GM10248 (cell line): ENCODE data around the gene SNX9.

Experiments used
- CTCF ChIA-PET: fragments of 300-600 bp; sonication (Branson Sonifier 250); formaldehyde crosslinking; extraction: SDS; loops from one replicate; lab custom pipeline; 2021; ENCODE audit warnings: antibody characterized with exemption; lab: Yijun Ruan, JAX
- POLR2A ChIA-PET: fragments of 350-650 bp; sonication (Branson Sonifier 250); formaldehyde crosslinking; extraction: SDS; loops from one replicate; lab custom pipeline; 2020; ENCODE audit warnings: antibody characterized with exemption; lab: Yijun Ruan, JAX
- DNase-seq: peaks from one replicate; pipeline ENCODE4 v3.0.0; 2012; ENCODE audit errors: extremely low spot score
- TF ChIP-seq, protein P1 (sequence below): IDR thresholded peaks from 2 replicates; pipeline ENCODE4 v1.5.1; 2012; ENCODE audit warnings: mild to moderate bottlenecking, low read depth; ENCODE audit errors: extremely low read depth, missing control alignments, control extremely low read depth

Gene SNX9

DNA sequence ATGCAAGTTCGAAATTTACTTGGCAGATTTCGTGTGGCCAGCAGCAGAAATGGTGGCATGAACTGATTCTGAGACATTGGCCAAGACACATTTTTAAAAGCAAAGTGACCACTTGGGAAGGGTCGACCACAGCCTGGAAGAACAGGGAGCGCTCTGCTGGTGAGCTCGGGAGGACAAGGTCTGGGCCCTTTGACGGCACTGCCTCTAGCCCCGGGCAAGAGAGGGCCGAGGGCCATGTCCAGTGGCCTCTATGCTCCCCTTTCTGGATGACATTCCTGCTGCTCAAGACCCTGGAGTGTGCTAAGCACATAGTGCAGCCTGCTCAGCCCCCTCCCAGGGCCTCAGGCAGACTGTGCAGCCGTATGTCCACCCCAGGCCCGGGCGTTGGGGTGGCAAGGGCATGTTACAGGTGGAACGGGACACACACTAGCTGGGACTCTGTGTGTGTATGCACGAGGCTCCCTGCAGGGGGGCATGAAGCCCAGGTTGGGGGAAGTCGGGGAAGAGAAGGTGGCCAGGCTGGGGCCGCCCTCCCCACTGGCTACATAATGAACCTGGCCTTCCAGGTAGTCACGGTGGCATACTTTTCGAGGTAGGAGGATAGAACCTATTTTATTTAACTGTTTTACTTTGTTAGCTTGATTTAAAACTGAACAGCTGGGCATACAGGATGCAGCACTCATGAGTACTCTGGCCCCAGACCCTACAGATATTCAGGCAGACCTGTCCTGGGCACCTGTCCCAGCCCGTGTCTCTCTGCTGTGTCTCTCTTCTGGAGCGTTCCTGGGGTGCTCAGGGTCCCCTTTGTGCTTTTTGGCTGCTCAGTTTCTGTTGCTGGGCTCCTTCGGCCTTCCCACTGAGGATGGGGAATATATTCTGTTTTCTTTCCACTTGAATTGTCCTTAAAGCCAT is 165.0 kb downstream of the SNX9 start:
- POLR2A ChIA-PET, result no interaction called here
- DNase-seq, result no peak
- CTCF ChIA-PET, result interaction anchor here (1.2 kb wide), 1 partner anchor 15 kb away, joined by 3 read pairs; no protein-coding TSS in a partner anchor
- TF ChIP-seq, protein P1, sequence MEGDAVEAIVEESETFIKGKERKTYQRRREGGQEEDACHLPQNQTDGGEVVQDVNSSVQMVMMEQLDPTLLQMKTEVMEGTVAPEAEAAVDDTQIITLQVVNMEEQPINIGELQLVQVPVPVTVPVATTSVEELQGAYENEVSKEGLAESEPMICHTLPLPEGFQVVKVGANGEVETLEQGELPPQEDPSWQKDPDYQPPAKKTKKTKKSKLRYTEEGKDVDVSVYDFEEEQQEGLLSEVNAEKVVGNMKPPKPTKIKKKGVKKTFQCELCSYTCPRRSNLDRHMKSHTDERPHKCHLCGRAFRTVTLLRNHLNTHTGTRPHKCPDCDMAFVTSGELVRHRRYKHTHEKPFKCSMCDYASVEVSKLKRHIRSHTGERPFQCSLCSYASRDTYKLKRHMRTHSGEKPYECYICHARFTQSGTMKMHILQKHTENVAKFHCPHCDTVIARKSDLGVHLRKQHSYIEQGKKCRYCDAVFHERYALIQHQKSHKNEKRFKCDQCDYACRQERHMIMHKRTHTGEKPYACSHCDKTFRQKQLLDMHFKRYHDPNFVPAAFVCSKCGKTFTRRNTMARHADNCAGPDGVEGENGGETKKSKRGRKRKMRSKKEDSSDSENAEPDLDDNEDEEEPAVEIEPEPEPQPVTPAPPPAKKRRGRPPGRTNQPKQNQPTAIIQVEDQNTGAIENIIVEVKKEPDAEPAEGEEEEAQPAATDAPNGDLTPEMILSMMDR, result no peak

DNA sequence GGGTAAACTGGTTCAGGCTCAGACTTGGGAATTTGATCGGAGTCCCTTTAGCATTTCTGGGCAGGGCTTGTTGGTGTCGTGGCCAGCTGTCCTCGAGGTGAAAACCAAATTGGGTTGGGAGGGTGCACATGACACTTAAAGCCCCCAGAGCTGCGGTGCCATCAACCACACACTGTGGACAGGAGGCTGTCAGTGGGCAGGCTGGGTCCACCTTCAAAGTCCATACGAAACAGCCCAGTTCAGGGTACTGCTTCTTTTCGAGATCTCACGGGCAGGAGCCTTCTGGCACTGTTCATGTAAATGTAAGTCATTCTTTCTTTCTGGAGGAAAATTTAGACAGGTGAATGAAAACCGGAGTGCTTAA is 165.6 kb downstream of the SNX9 start:
- POLR2A ChIA-PET, result no interaction called here
- TF ChIP-seq, protein P1, result no peak
- no peak for DNase-seq
- CTCF ChIA-PET, result interaction anchor here (1.2 kb wide), 1 partner anchor 14 kb away, joined by 3 read pairs; no protein-coding TSS in a partner anchor

DNA sequence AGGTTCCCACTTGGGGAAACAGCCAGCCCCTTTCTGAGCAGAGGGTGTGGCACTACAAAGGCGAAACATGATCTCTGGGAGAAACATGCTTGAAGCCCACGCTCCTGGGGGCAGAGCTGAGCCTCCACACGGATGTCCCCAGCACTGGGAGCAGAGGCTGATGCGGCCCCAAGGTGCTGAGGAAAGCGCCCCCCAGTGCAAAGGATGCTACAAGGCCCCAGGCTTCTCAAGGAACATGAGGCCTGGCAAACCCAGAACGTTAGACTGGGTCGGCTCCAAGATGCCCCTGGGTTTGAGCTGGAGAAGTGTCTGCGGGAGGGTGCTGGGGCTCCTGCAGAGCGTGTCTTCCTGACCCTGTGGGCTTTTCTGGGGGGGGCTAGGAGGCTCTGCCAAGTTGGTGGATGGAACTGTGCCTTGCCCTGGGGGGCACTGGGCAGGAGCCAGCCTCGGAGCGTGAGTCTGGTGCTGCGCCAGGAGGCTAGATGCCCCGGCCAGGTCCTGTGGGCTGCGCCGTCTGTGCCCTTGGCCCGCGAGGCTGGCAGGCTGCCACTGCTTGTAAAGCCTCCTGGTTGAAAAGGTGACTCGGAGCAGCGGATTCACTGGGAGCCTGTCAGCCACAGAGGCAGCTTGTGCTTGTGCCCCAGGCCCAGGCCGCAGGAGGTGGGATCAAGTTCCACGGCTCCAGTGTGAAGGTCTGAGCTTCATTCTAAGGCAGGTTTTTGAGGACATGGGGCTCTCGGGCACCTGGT is 166.7 kb downstream of the SNX9 start:
- ChIA-PET CTCF (interaction anchor here (1.2 to 2.4 kb wide), 2 partner anchors 13 to 37 kb away, joined by 3 to 6 read pairs; no protein-coding TSS in a partner anchor), POLR2A (no interaction called here)
- TF ChIP-seq, protein P1, result no peak
- no peak for DNase-seq

DNA sequence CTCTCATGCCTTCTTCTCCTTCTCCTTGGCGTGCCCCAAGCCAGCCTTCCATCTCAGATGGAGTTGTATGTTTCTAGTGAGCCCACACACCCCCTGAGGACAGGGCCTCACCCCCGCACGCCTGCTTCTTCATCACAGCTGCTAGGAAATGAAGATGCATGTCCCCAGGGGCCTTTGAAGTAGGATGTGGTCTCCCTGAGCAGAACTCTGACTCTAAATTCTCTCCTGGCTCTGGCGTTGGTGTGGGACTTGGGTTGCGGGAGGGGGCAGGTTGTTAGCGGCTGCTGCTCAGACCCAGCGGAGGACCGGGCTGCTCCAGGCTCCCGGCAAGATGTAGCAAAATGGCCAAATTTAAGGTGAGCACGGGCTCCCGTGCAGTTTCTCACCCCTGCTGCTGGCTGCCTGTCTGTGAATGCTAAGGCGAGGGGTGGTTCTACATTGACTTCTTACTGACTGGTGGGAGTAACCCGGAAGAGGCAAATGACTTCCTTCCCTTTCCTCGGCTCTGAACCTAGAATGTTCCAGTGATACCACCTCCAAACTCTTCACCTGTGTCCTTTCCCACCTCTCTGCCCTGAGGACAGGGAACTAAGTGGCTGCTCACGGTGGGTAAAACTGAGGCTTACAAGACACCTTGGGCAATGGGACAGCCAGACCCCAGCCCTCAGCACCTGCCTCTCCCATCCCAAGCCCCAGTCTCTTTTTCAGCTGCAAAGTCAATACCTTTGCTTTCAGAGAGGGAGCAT is 167.4 kb downstream of the SNX9 start:
- TF ChIP-seq, protein P1, result no peak
- ChIA-PET POLR2A (no interaction called here), CTCF (interaction anchor here (2.4 kb wide), 1 partner anchor 36 kb away, joined by 6 read pairs; no protein-coding TSS in a partner anchor)
- no peak for DNase-seq

DNA sequence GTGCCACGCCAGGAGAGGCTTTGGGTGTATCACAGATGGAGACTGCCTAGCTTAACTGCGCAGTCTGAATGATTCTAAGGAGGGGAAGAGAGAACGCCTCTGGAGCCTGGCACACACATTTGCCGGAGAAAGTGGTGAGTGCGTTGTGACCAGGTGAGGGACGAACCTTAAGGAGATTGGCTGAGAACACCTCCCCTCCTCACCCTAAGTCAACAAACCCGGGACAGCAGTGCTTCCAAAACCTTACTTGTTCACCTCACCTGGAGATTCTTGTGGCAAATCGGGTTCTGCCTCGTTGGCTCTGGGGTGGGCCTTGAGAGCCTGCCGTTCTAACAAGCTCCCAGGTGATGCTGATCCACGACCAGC is 168.0 kb downstream of the SNX9 start:
- ChIA-PET POLR2A (no interaction called here), CTCF (interaction anchor here (2.4 kb wide), 1 partner anchor 35 kb away, joined by 6 read pairs; no protein-coding TSS in a partner anchor)

More for the DNA sequence above, 168.0 kb downstream of the SNX9 start:
- DNase-seq, result no peak
- TF ChIP-seq, protein P1, result no peak
